Hematopoietic multipotent progenitor cell treated with erythropoietin and hydrocortisone succinate and interleukin-3 and kit ligand, for 17 days (in vitro differentiated cells): ENCODE measurements around the gene FRMD5.
"Not testable (repeated sequence)": the region's sequence is repeated elsewhere in the genome, so short reads cannot be mapped to it uniquely, and the experiment has no call there.

Experiments
- DNase-seq: peaks from one replicate; pipeline ENCODE4 v3.0.0-alpha.2; 2015; ENCODE audit warnings: low spot score

Gene FRMD5

GRCh38 chr15:43831519-43832052 lies 363.5 kb downstream of the FRMD5 start:
- DNase-seq, result not testable (repeated sequence)

GRCh38 chr15:43830691-43831275 lies 364.3 kb downstream of the FRMD5 start:
- not testable (repeated sequence) for DNase-seq

GRCh38 chr15:43829951-43830540 lies 365.0 kb downstream of the FRMD5 start:
- not testable (repeated sequence) for DNase-seq

- DNase-seq, result no peak
Observed at GRCh38 chr15:43828061-43828657, 366.9 kb downstream of the FRMD5 start.

- peak; percentile 65 for DNase-seq
Observed at GRCh38 chr15:43826508-43827341, 368.3 kb downstream of the FRMD5 start, which contains the start of gene WDR76. WDR76 (plus strand) TSS chr15:43827002; CDS start chr15:43827033, 31 bp downstream.

- DNase-seq, result no peak
Observed at GRCh38 chr15:43826029-43826507, 369.0 kb downstream of the FRMD5 start.

GRCh38 chr15:43825305-43825704 lies 369.8 kb downstream of the FRMD5 start:
- DNase-seq, result not testable (repeated sequence)

GRCh38 chr15:43824302-43825246 lies 370.5 kb downstream of the FRMD5 start, which contains the start of gene MFAP1:
MFAP1 (minus strand) TSS chr15:43824690; CDS start chr15:43824569, 121 bp downstream.
- peak; percentile 93 for DNase-seq

GRCh38 chr15:43821505-43821904 lies 373.6 kb downstream of the FRMD5 start:
- no peak for DNase-seq
